B cell (primary cell): ENCODE data around the gene LRRC8D. TPM values are rescaled to one million over a fixed set of nuclear protein-coding genes. Genes with fewer than 3 reads are reported as not detected.

Source experiments
- ATAC-seq: fragments of 200-7000 bp; cut with Tn5 transposase; one replicate; pipeline ENCODE4 v1.10.0; 2021; ENCODE audit warnings: low read depth, mild to moderate bottlenecking, moderate number of reproducible peaks, moderate library complexity
- CTCF ChIA-PET: fragments of 350-600 bp; sonication (Branson Sonifier 250); formaldehyde crosslinking; loops from one replicate; lab custom pipeline; 2021; ENCODE audit warnings: antibody characterized with exemption, inconsistent platforms; lab: Charles Lee
- POLR2A ChIA-PET: fragments of 350-600 bp; sonication (Branson Sonifier 250); formaldehyde crosslinking; loops from one replicate; lab custom pipeline; 2021; ENCODE audit warnings: antibody characterized with exemption; lab: Charles Lee
- DNase-seq: peaks from one replicate; pipeline ENCODE4 v3.0.0; 2013
- H2AFZ ChIP-seq: 2 replicates; pipeline ENCODE4 v1.6.1; 2012; ENCODE audit warnings: mild to moderate bottlenecking, low read depth, low read length; ENCODE audit not compliant: insufficient read depth, poor library complexity, severe bottlenecking
- H3K27ac ChIP-seq, 2 donors: 1 replicate in 1 of 2; 2 replicates in 1 of 2; pipeline ENCODE4 v1.5.1; 2012 to 2013; ENCODE audit warnings: low read length in 2 of 2, mild to moderate bottlenecking in 2 of 2, moderate library complexity in 1 of 2
- H3K27me3 ChIP-seq, 4 experiments: fragments of 200-600 bp in 1 of 4; sonication (generic) in 1 of 4; replicated peaks in 1 of 4; 1 replicate in 2 of 4; 2 replicates in 2 of 4; pipeline versions ENCODE4 v1.6.1 to v1.7.0; 2013 to 2016; ENCODE audit warnings: low read length in 3 of 4, mild to moderate bottlenecking in 2 of 4, mixed read lengths in 1 of 4, moderate library complexity in 1 of 4; ENCODE audit not compliant: insufficient read depth in 4 of 4, control insufficient read depth in 3 of 4; ENCODE audit errors: control extremely low read depth in 1 of 4
- H3K36me3 ChIP-seq, 2 experiments: replicated peaks in 1 of 2; 1 replicate in 1 of 2; 2 replicates in 1 of 2; pipeline versions ENCODE4 v1.6.1 to v1.7.1; 2013; ENCODE audit warnings: low read length in 1 of 2; ENCODE audit not compliant: insufficient read depth in 2 of 2, control insufficient read depth in 1 of 2; ENCODE audit errors: control extremely low read depth in 1 of 2, extremely low read depth in 1 of 2
- H3K4me1 ChIP-seq, 2 donors: fragments of 200-600 bp in 1 of 2; sonication (generic) in 1 of 2; 1 replicate in 1 of 2; 2 replicates in 1 of 2; pipeline versions ENCODE4 v1.5.1 to v1.6.1; 2013 to 2017; ENCODE audit warnings: low read length in 2 of 2; ENCODE audit not compliant: control insufficient read depth in 2 of 2, insufficient read depth in 2 of 2
- H3K4me2 ChIP-seq: replicated peaks from 2 replicates; pipeline ENCODE3; 2012; ENCODE audit warnings: mild to moderate bottlenecking, low read depth, low read length; ENCODE audit not compliant: poor library complexity, severe bottlenecking
- H3K4me3 ChIP-seq, 5 experiments: fragments of 200-600 bp in 1 of 5; sonication (generic) in 1 of 5; 1 replicate in 3 of 5; 2 replicates in 2 of 5; pipeline versions ENCODE4 v1.5.1 to v1.7.0; 2011 to 2016; ENCODE audit warnings: low read length in 4 of 5, mild to moderate bottlenecking in 4 of 5, low read depth in 2 of 5, control low read depth in 1 of 5, moderate library complexity in 1 of 5; ENCODE audit not compliant: insufficient read depth in 1 of 5; ENCODE audit errors: control extremely low read depth in 1 of 5, extremely low read depth in 1 of 5
- H3K79me2 ChIP-seq: fragments of 200-600 bp; sonication (generic); one replicate; pipeline ENCODE4 v1.6.0; 2016; ENCODE audit warnings: low read length; ENCODE audit not compliant: control insufficient read depth, insufficient read depth
- H3K9ac ChIP-seq: fragments of 200-600 bp; sonication (generic); 2 replicates; pipeline ENCODE4 v1.6.1; 2017; ENCODE audit warnings: mild to moderate bottlenecking, low read length, moderate library complexity
- H3K9me3 ChIP-seq, 3 donors: one replicate each; pipeline versions ENCODE4 v1.6.1 to v1.7.1; 2013; ENCODE audit warnings: low read length in 2 of 3; ENCODE audit not compliant: control insufficient read depth in 2 of 3, insufficient read depth in 1 of 3; ENCODE audit errors: control extremely low read depth in 1 of 3
- H4K20me1 ChIP-seq: 2 replicates; pipeline ENCODE4 v1.6.0; 2012; ENCODE audit warnings: mild to moderate bottlenecking, low read length; ENCODE audit not compliant: insufficient read depth, control insufficient read depth, poor library complexity, severe bottlenecking
- H3K27ac Mint-ChIP-seq: one replicate; pipeline ENCODE4 v1.8.0; 2021; ENCODE audit warnings: mixed read lengths
- H3K27me3 Mint-ChIP-seq: one replicate; pipeline ENCODE4 v1.8.0; 2021; ENCODE audit warnings: mixed read lengths
- H3K4me1 Mint-ChIP-seq: one replicate; pipeline ENCODE4 v1.8.0; 2021; ENCODE audit warnings: mixed read lengths
- H3K4me3 Mint-ChIP-seq: one replicate; pipeline ENCODE4 v1.8.0; 2021; ENCODE audit warnings: mixed read lengths
- H3K9me3 Mint-ChIP-seq: one replicate; pipeline ENCODE4 v1.8.0; 2022; ENCODE audit warnings: mixed read lengths; ENCODE audit not compliant: insufficient read depth
- CTCF ChIP-seq: fragments of 200-600 bp; IDR thresholded peaks from one replicate; pipeline ENCODE4 v1.8.0; 2022; ENCODE audit warnings: antibody characterized with exemption, mild to moderate bottlenecking
- EZH2 ChIP-seq: IDR thresholded peaks from 2 replicates; pipeline ENCODE4 v1.6.1; 2012; ENCODE audit warnings: borderline replicate concordance, low read depth, mild to moderate bottlenecking, moderate library complexity, low read length; ENCODE audit not compliant: insufficient read depth, poor library complexity, severe bottlenecking
- WGBS: methylation state at CpG from one replicate; pipeline ENCODE4 v1.1.5; 2013; ENCODE audit warnings: missing lambda C conversion rate; ENCODE audit not compliant: insufficient coverage; 5-methylcytosine and 5-hydroxymethylcytosine counted together
- intact Hi-C: fragments of 100-400 bp; cut with micrococcal nuclease; formaldehyde crosslinking; loops from one replicate; pipeline ENCODE4 v1.10.0; 2022
- polyA plus RNA-seq: library from polyadenylated mRNA; depleted of rRNA; stranded (reverse); fragments of >200 nt; gene quantifications from 2 replicates; pipeline ENCODE4 v1.2.3, GENCODE V29; 2012
- total RNA-seq, 2 donors: library from RNA; stranded (reverse); fragments of 120-200 nt in 1 of 2; gene quantifications; 1 replicate in 1 of 2; 2 replicates in 1 of 2; pipeline versions ENCODE4 v1.2.3 to v1.2.4, GENCODE V29; 2013 to 2022

Gene LRRC8D
- total and polyA plus RNA-seq, 2 donors (not counting 1 experiment from before 2014, with no cell fraction given), result 23.7 to 47.0 TPM

GRCh38 chr1:89954401-89954800 lies 133.6 kb downstream of the LRRC8D start:
- Histone ChIP-seq H2AFZ (no peak overlapping the region), H3K27ac (no peak overlapping the region), H3K9me3 (no peaks in the 10 kb centered on the region), H3K4me2 (no peak overlapping the region), H3K4me3 (no peak overlapping the region), H3K79me2 (no peaks in the 10 kb centered on the region), H3K36me3 (no peaks in the 10 kb centered on the region), H4K20me1 (no peaks in the 10 kb centered on the region), H3K4me1 (peaks cover 3 to 8% of the 10 kb centered on the region in 2 donors), H3K27me3 (no peaks in the 10 kb centered on the region), H3K9ac (no peak overlapping the region)
- no CpG with 5 or more reads among the region's 1 CpG for WGBS
- ATAC-seq, result no peak
- Mint-ChIP-seq H3K4me1 (peaks cover 13% of the 10 kb centered on the region), H3K4me3 (no peak overlapping the region), H3K9me3 (no peaks in the 10 kb centered on the region), H3K27ac (no peak overlapping the region), H3K27me3 (no peaks in the 10 kb centered on the region)
- TF ChIP-seq CTCF (no peak), EZH2 (no peak)
- DNase-seq, result no peak
- ChIA-PET CTCF (no interaction called here), POLR2A (no interaction called here)
- intact Hi-C loops, result no loop called here

- peaks cover 13% of the 10 kb centered on the region for H3K4me1 Mint-ChIP-seq
- POLR2A ChIA-PET, result no interaction called here
- Histone ChIP-seq H3K36me3 (no peaks in the 10 kb centered on the region), H3K9me3 (no peaks in the 10 kb centered on the region), H3K27me3 (no peaks in the 10 kb centered on the region), H3K9ac (no peak overlapping the region), H3K4me1 (peaks cover 3 to 8% of the 10 kb centered on the region in 2 donors), H3K79me2 (no peaks in the 10 kb centered on the region), H3K4me3 (no peak overlapping the region), H3K4me2 (no peak overlapping the region), H3K27ac (no peak overlapping the region), H4K20me1 (no peaks in the 10 kb centered on the region), H2AFZ (no peak overlapping the region)
- no peak overlapping the region for H3K27ac Mint-ChIP-seq
- 93% methylated on average over 5 of the region's 7 CpGs for WGBS
- CTCF ChIA-PET, result no interaction called here
- intact Hi-C loops, result no loop called here
- ATAC-seq (no peak), DNase-seq (no peak)
- no peaks in the 10 kb centered on the region for H3K27me3 Mint-ChIP-seq
- no peak overlapping the region for H3K4me3 Mint-ChIP-seq
- TF ChIP-seq EZH2 (no peak), CTCF (no peak)
- H3K9me3 Mint-ChIP-seq, result no peaks in the 10 kb centered on the region
Measured at GRCh38 chr1:89955311-89956205, 134.7 kb downstream of the LRRC8D start.
